OCI-LY7 (cell line): Measurements from ENCODE around the gene FAM227B. TPM values are rescaled to one million over a fixed set of nuclear protein-coding genes. Genes with fewer than 3 reads are reported as not detected.

Experiments
- BruUV-seq: library from RNA; stranded (reverse); fragments of 400-500 nt; replicated peaks from 2 replicates; lab custom pipeline; 2021; lab: Mats Ljungman, UMichigan
- CTCF ChIA-PET: fragments of 300-600 bp; sonication (Branson Sonifier 250); formaldehyde crosslinking; loops from one replicate; lab custom pipeline; 2022; ENCODE audit warnings: antibody characterized with exemption; ENCODE audit not compliant: unreplicated experiment; lab: Charles Lee
- POLR2A ChIA-PET: fragments of 300-600 bp; sonication (Branson Sonifier 250); formaldehyde crosslinking; loops from one replicate; lab custom pipeline; 2022; ENCODE audit warnings: antibody characterized with exemption; lab: Charles Lee
- DNase-seq: peaks from one replicate; pipeline ENCODE4 v3.0.0-alpha.2; 2015; ENCODE audit warnings: low spot score
- H2AFZ ChIP-seq: fragments of 200-600 bp; sonication (generic), shearing (Covaris generic); 2 replicates; pipeline ENCODE4 v1.6.1; 2014; ENCODE audit warnings: mild to moderate bottlenecking, antibody characterized with exemption, low read length, moderate library complexity
- H3K27ac ChIP-seq: fragments of 200-600 bp; sonication (generic); 2 replicates; pipeline ENCODE4 v1.5.1; 2014; ENCODE audit warnings: mixed run types, low read depth, mild to moderate bottlenecking, moderate library complexity, low read length, inconsistent platforms; ENCODE audit not compliant: poor library complexity, severe bottlenecking
- H3K36me3 ChIP-seq: fragments of 200-600 bp; sonication (generic); 2 replicates; pipeline ENCODE4 v1.6.1; 2014; ENCODE audit warnings: mild to moderate bottlenecking, antibody characterized with exemption, low read length, moderate library complexity, mixed read lengths; ENCODE audit not compliant: insufficient read depth
- H3K4me1 ChIP-seq: fragments of 200-600 bp; sonication (generic); 2 replicates; pipeline ENCODE4 v1.5.1; 2014; ENCODE audit warnings: mild to moderate bottlenecking, low read length; ENCODE audit not compliant: insufficient read depth, poor library complexity, severe bottlenecking
- H3K4me2 ChIP-seq: fragments of 200-600 bp; sonication (generic); 2 replicates; pipeline ENCODE4 v1.6.1; 2014; ENCODE audit warnings: mild to moderate bottlenecking, low read length
- H3K4me3 ChIP-seq: fragments of 200-600 bp; sonication (generic); 2 replicates; pipeline ENCODE4 v1.5.1; 2014; ENCODE audit warnings: mild to moderate bottlenecking, low read depth, low read length; ENCODE audit not compliant: poor library complexity, severe bottlenecking
- H3K79me2 ChIP-seq: fragments of 200-600 bp; sonication (generic); 2 replicates; pipeline ENCODE4 v1.6.1; 2016; ENCODE audit warnings: low read depth, mild to moderate bottlenecking, low read length, moderate library complexity, mixed read lengths; ENCODE audit not compliant: insufficient read depth
- H3K9me2 ChIP-seq: fragments of 200-600 bp; sonication (generic); 2 replicates; pipeline ENCODE4 v1.6.1; 2016; ENCODE audit warnings: mild to moderate bottlenecking, low read length, mixed read lengths; ENCODE audit not compliant: insufficient read depth
- H3K9me3 ChIP-seq: fragments of 200-600 bp; sonication (generic); 2 replicates; pipeline ENCODE4 v1.6.1; 2014; ENCODE audit warnings: mild to moderate bottlenecking, mixed run types, low read length, mixed read lengths
- H4K20me1 ChIP-seq: fragments of 200-600 bp; sonication (generic); 2 replicates; pipeline ENCODE4 v1.6.1; 2014; ENCODE audit warnings: mild to moderate bottlenecking, antibody characterized with exemption, low read length, moderate library complexity, mixed read lengths; ENCODE audit not compliant: insufficient read depth
- EZH2phosphoT487 ChIP-seq: fragments of 200-600 bp; sonication (generic); IDR thresholded peaks from 2 replicates; pipeline ENCODE4 v1.6.1; 2018; ENCODE audit warnings: low read depth, borderline replicate concordance, mild to moderate bottlenecking, mixed run types, antibody characterized with exemption, low read length, moderate library complexity, mixed read lengths
- intact Hi-C: fragments of 100-400 bp; cut with micrococcal nuclease; formaldehyde crosslinking; loops from one replicate; pipeline ENCODE4 v1.10.0; 2022; ENCODE audit not compliant: unreplicated experiment
- total RNA-seq, 2 experiments: library from RNA; depleted of rRNA in 1 of 2; stranded (reverse); fragments of >200 nt in 1 of 2; shearing (Covaris generic) in 1 of 2; gene quantifications; 2 replicates each; pipeline ENCODE4 v1.2.3, GENCODE V29; 2014 to 2022
- TF ChIP-seq, protein P1 (sequence below): fragments of 200-600 bp; sonication (generic); conservative IDR thresholded peaks from 2 replicates; pipeline ENCODE4 v1.5.1; 2014; ENCODE audit warnings: mild to moderate bottlenecking, antibody characterized with exemption, low read length, moderate library complexity, mixed read lengths

Gene FAM227B
- total RNA-seq, 2 experiments from 2014 or later = 2.9 to 6.2 TPM

DNA sequence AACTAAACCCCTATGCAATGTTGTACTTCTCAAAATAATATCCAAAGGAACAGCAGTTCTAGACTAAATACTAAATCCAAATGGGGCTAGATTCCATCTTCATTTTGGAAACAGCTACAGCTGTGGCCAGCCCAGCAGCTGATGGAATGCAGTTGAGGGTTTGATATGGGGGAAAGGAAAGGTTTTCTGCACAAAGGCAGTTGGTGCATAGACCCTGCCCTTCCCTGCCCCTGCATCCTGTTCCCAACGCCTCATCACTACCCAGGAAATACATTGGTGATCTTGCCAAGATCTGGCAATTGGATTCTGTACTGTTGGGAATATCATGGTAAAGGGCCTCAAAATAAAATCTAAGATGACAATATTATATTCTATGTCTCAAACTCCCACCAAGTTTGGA, 44.1 kb upstream of the FAM227B start:
- no peak overlapping the region for H3K4me3 ChIP-seq
- intact Hi-C loops = no loop called here
- no peaks in the 10 kb centered on the region for H3K9me3 ChIP-seq
- ChIA-PET CTCF (no interaction called here), POLR2A (no interaction called here)
- DNase-seq = no peak
- H3K79me2 ChIP-seq = no peaks in the 10 kb centered on the region
- H3K36me3 ChIP-seq = no peaks in the 10 kb centered on the region
- no peaks in the 10 kb centered on the region for H3K9me2 ChIP-seq
- H3K4me1 ChIP-seq = no peaks in the 10 kb centered on the region
- H2AFZ ChIP-seq = no peak overlapping the region
- no peak for TF ChIP-seq EZH2phosphoT487
- TF ChIP-seq, protein P1, sequence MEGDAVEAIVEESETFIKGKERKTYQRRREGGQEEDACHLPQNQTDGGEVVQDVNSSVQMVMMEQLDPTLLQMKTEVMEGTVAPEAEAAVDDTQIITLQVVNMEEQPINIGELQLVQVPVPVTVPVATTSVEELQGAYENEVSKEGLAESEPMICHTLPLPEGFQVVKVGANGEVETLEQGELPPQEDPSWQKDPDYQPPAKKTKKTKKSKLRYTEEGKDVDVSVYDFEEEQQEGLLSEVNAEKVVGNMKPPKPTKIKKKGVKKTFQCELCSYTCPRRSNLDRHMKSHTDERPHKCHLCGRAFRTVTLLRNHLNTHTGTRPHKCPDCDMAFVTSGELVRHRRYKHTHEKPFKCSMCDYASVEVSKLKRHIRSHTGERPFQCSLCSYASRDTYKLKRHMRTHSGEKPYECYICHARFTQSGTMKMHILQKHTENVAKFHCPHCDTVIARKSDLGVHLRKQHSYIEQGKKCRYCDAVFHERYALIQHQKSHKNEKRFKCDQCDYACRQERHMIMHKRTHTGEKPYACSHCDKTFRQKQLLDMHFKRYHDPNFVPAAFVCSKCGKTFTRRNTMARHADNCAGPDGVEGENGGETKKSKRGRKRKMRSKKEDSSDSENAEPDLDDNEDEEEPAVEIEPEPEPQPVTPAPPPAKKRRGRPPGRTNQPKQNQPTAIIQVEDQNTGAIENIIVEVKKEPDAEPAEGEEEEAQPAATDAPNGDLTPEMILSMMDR = no peak
- no peak overlapping the region for H3K27ac ChIP-seq
- no peaks in the 10 kb centered on the region for H4K20me1 ChIP-seq
- no TSS peak for BruUV-seq
- no peak overlapping the region for H3K4me2 ChIP-seq

DNA sequence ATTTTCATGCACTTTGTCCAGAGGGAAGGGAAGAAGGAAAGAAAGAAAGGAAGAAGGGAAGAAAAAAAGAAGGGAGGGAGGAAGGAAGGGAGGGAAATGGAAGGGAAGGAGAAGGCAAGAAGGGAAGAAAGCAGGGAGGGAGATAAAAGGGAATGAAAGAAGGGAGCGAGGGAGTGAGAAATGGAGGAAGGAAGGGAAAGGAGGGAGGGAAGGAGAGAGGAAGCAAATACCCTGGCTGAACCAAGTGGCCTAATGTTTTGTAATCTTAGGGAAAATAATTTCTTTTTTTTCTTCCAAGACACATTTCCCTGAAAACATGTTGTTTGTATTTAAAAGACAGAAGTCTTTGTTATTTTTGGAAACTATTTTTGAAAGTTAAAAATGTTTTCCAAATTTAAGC, 36.1 kb upstream of the FAM227B start:
- Histone ChIP-seq H3K79me2 (no peaks in the 10 kb centered on the region), H2AFZ (no peak overlapping the region), H3K4me1 (no peaks in the 10 kb centered on the region), H3K9me2 (no peaks in the 10 kb centered on the region), H3K36me3 (no peaks in the 10 kb centered on the region), H3K9me3 (no peaks in the 10 kb centered on the region), H3K4me3 (no peak overlapping the region), H3K4me2 (no peak overlapping the region), H4K20me1 (no peaks in the 10 kb centered on the region), H3K27ac (no peak overlapping the region)
- intact Hi-C loops = no loop called here
- ChIA-PET POLR2A (no interaction called here), CTCF (no interaction called here)
- TF ChIP-seq, protein P1 = no peak
- no peak for TF ChIP-seq EZH2phosphoT487
- BruUV-seq = no TSS peak
- DNase-seq = no peak

DNA sequence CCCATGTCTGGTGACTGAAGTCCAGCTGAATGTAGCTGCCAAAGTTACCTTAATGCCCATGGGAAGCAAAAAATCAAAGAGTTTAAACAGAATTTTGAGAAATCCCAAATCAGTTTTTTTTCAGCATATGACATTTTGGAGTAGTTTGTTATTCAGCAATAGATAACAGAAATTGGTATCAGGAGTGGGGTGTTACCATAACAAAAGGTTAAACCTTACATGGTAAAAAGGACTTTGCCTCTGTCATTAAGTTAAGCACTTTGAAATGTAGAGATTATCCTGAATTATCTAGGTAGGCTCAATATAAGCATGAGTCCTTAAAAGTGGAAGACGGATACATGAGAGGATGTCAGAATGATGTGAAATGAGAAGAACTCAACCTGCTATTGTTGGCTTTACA, 32.3 kb upstream of the FAM227B start:
- H2AFZ ChIP-seq = no peak overlapping the region
- DNase-seq = no peak
- BruUV-seq = no TSS peak
- ChIA-PET CTCF (interaction anchor here (0.6 kb wide), 1 partner anchor 510 kb away, joined by 5 read pairs; no protein-coding TSS in a partner anchor), POLR2A (no interaction called here)
- no peaks in the 10 kb centered on the region for H3K36me3 ChIP-seq
- no peak overlapping the region for H3K4me3 ChIP-seq
- no peak for TF ChIP-seq EZH2phosphoT487
- TF ChIP-seq, protein P1 = no peak
- no peaks in the 10 kb centered on the region for H3K4me1 ChIP-seq
- intact Hi-C loops = no loop called here
- H4K20me1 ChIP-seq = no peaks in the 10 kb centered on the region
- no peak overlapping the region for H3K27ac ChIP-seq
- H3K9me3 ChIP-seq = no peaks in the 10 kb centered on the region
- no peaks in the 10 kb centered on the region for H3K79me2 ChIP-seq
- H3K9me2 ChIP-seq = no peaks in the 10 kb centered on the region
- no peak overlapping the region for H3K4me2 ChIP-seq
